IMR-90 (cell line): ENCODE measurements around the gene ACTA1. TPM values are rescaled to one million over a fixed set of nuclear protein-coding genes. Genes with fewer than 3 reads are reported as not detected.
A peak's percentile ranks its signal among the peaks of the same experiment; 100 is the strongest.

Source experiments
- ATAC-seq: fragments of 200-7000 bp; cut with Tn5 transposase; 2 replicates; pipeline ENCODE4 v1.9.1; 2020; ENCODE audit warnings: low read depth, mild to moderate bottlenecking, moderate library complexity
- BruUV-seq: library from RNA; stranded (reverse); fragments of 400-500 nt; replicated peaks from 2 replicates; lab custom pipeline; 2021; lab: Mats Ljungman, UMichigan
- CTCF ChIA-PET: fragments of 300-600 bp; formaldehyde crosslinking; extraction: SDS; loops from one replicate; lab custom pipeline; 2021; ENCODE audit warnings: antibody characterized with exemption; lab: Yijun Ruan, JAX
- POLR2A ChIA-PET: fragments of 300-600 bp; sonication (Branson Sonifier 250); formaldehyde crosslinking; loops from one replicate; lab custom pipeline; 2022; ENCODE audit warnings: antibody characterized with exemption; ENCODE audit not compliant: unreplicated experiment; lab: Charles Lee
- DNase-seq: peaks from one replicate; pipeline ENCODE4 v3.0.0; 2013
- H2AFZ ChIP-seq: replicated peaks from 2 replicates; pipeline ENCODE3; 2013; ENCODE audit warnings: low read length, mild to moderate bottlenecking; ENCODE audit not compliant: poor library complexity
- H2AK5ac ChIP-seq: 2 replicates; pipeline ENCODE4 v1.6.1; 2013; ENCODE audit warnings: low read depth, low read length, inconsistent platforms
- H2AK9ac ChIP-seq: replicated peaks from 2 replicates; pipeline ENCODE3; 2013; ENCODE audit warnings: mild to moderate bottlenecking, low read depth, low read length, moderate library complexity; ENCODE audit not compliant: poor library complexity
- H2BK120ac ChIP-seq: 2 replicates; pipeline ENCODE4 v1.6.1; 2013; ENCODE audit warnings: low read depth, low read length, inconsistent platforms
- H2BK15ac ChIP-seq: 3 replicates; pipeline ENCODE4 v1.6.1; 2013; ENCODE audit warnings: low read depth, low read length, inconsistent platforms
- H2BK20ac ChIP-seq: 2 replicates; pipeline ENCODE4 v1.6.1; 2013; ENCODE audit warnings: low read depth, mild to moderate bottlenecking, inconsistent platforms, low read length, moderate library complexity
- H2BK5ac ChIP-seq: 2 replicates; pipeline ENCODE4 v1.6.1; 2013; ENCODE audit warnings: mild to moderate bottlenecking, low read depth, low read length, inconsistent platforms; ENCODE audit not compliant: poor library complexity, severe bottlenecking
- H3K14ac ChIP-seq: replicated peaks from 2 replicates; pipeline ENCODE4 v1.6.1; 2013; ENCODE audit warnings: low read depth, low read length, inconsistent platforms
- H3K18ac ChIP-seq: 2 replicates; pipeline ENCODE4 v1.6.1; 2013; ENCODE audit warnings: low read depth, low read length, control low read depth
- H3K23ac ChIP-seq: 2 replicates; pipeline ENCODE4 v1.6.1; 2013; ENCODE audit warnings: low read depth, low read length, inconsistent platforms
- H3K27ac ChIP-seq: 2 replicates; pipeline ENCODE4 v1.5.1; 2013; ENCODE audit warnings: mild to moderate bottlenecking, control low read depth, low read length; ENCODE audit not compliant: insufficient read depth
- H3K27me3 ChIP-seq: 2 replicates; pipeline ENCODE4 v1.6.1; 2013; ENCODE audit warnings: low read length; ENCODE audit not compliant: control insufficient read depth, insufficient read depth
- H3K36me3 ChIP-seq: 2 replicates; pipeline ENCODE4 v1.6.1; 2013; ENCODE audit warnings: low read length, mixed read lengths; ENCODE audit not compliant: control insufficient read depth, insufficient read depth
- H3K4ac ChIP-seq: 2 replicates; pipeline ENCODE4 v1.6.1; 2013; ENCODE audit warnings: low read depth, low read length, inconsistent platforms
- H3K4me1 ChIP-seq: 2 replicates; pipeline ENCODE4 v1.6.1; 2013; ENCODE audit warnings: low read length, mixed read lengths; ENCODE audit not compliant: control insufficient read depth, insufficient read depth
- H3K4me2 ChIP-seq: 2 replicates; pipeline ENCODE4 v1.6.1; 2013; ENCODE audit warnings: low read depth, mild to moderate bottlenecking, control low read depth, low read length, moderate library complexity
- H3K4me3 ChIP-seq: 2 replicates; pipeline ENCODE4 v1.5.1; 2013; ENCODE audit warnings: low read depth, mild to moderate bottlenecking, control low read depth, low read length, moderate library complexity; ENCODE audit not compliant: insufficient read depth
- H3K56ac ChIP-seq: 2 replicates; pipeline ENCODE4 v1.6.1; 2013; ENCODE audit warnings: low read length, inconsistent platforms; ENCODE audit not compliant: insufficient read depth; ENCODE audit errors: extremely low read depth
- H3K79me1 ChIP-seq, 2 experiments: 2 replicates each; pipeline ENCODE4 v1.6.1; 2013; ENCODE audit warnings: low read length in 2 of 2, inconsistent platforms in 1 of 2, low read depth in 1 of 2
- H3K9ac ChIP-seq: 2 replicates; pipeline ENCODE4 v1.6.1; 2013; ENCODE audit warnings: low read depth, low read length, control low read depth
- H3K9me1 ChIP-seq: 2 replicates; pipeline ENCODE4 v1.6.1; 2013; ENCODE audit warnings: low read length, inconsistent platforms; ENCODE audit not compliant: insufficient read depth
- H3K9me3 ChIP-seq: 2 replicates; pipeline ENCODE4 v1.6.1; 2013; ENCODE audit warnings: low read length; ENCODE audit not compliant: control insufficient read depth, insufficient read depth
- H4K20me1 ChIP-seq: 2 replicates; pipeline ENCODE4 v1.6.1; 2013; ENCODE audit warnings: low read length, inconsistent platforms; ENCODE audit not compliant: insufficient read depth
- H4K5ac ChIP-seq: 2 replicates; pipeline ENCODE4 v1.6.1; 2013; ENCODE audit warnings: mild to moderate bottlenecking, low read depth, low read length, control low read depth
- H4K8ac ChIP-seq, 2 experiments: 2 replicates each; pipeline ENCODE4 v1.6.1; 2013; ENCODE audit warnings: low read depth in 2 of 2, low read length in 2 of 2, control low read depth in 1 of 2, inconsistent platforms in 1 of 2
- H4K91ac ChIP-seq: 2 replicates; pipeline ENCODE4 v1.6.1; 2013; ENCODE audit warnings: low read depth, low read length, inconsistent platforms; ENCODE audit not compliant: insufficient read depth
- CEBPB ChIP-seq: IDR thresholded peaks from 2 replicates; pipeline ENCODE4 v1.6.1; 2012; ENCODE audit warnings: low read depth, low read length, improper control_type of control experiment
- FOS ChIP-seq: fragments of 150-350 bp; IDR thresholded peaks from 2 replicates; pipeline ENCODE4 v1.6.1; 2016; ENCODE audit warnings: low read depth, low read length
- POLR2A ChIP-seq: IDR thresholded peaks from 2 replicates; pipeline ENCODE4 v1.6.1; 2012; ENCODE audit warnings: mild to moderate bottlenecking, low read depth, low read length
- WGBS, 2 experiments: methylation state at CpG; one replicate each; pipeline versions ENCODE4 v1.1.5 to v1.1.7; 2013; ENCODE audit warnings: missing lambda C conversion rate in 2 of 2; ENCODE audit not compliant: insufficient read length in 1 of 2; ENCODE audit errors: extremely low coverage in 2 of 2; 5-methylcytosine and 5-hydroxymethylcytosine counted together
- dilution Hi-C: fragments of 300-500 bp; cut with HindIII; formaldehyde crosslinking; loops from one replicate; pipeline ENCODE4 v1.14.3; 2018; ENCODE audit warnings: low sequenced_read_pairs; ENCODE audit not compliant: unreplicated experiment
- in situ Hi-C: fragments of 300-500 bp; cut with MboI; formaldehyde crosslinking; loops from 3 replicates; pipeline ENCODE4 v1.14.3; 2019; ENCODE audit warnings: low sequenced_read_pairs, inconsistent platforms, mixed read lengths
- intact Hi-C: fragments of 100-400 bp; cut with micrococcal nuclease; formaldehyde crosslinking; loops from 2 replicates; pipeline ENCODE4 v1.10.0; 2022
- polyA plus RNA-seq, 3 experiments: library from polyadenylated mRNA; depleted of rRNA; stranded (reverse); fragments of >200 nt; gene quantifications; 2 replicates each; pipeline ENCODE4 v1.2.3, GENCODE V29; 2012; ENCODE audit warnings: low replicate concordance in 1 of 3
- total RNA-seq: library from RNA; depleted of rRNA; stranded (reverse); fragments of >200 nt; gene quantifications from 2 replicates; pipeline ENCODE4 v1.2.3, GENCODE V29; 2012

Gene ACTA1
- total and polyA plus RNA-seq, 2 of the 4 experiments (the other 2 are of a cell fraction): not detected

GRCh38 chr1:229388897-229389580 lies 44.9 kb downstream of the ACTA1 start:
- dilution Hi-C loops (no loop called here), in situ Hi-C loops (no loop called here), intact Hi-C loops (no loop called here)
- Histone ChIP-seq H3K4ac (peak overlapping the region; percentile 69), H3K27ac (peak overlapping the region; percentile 34), H3K4me1 (peaks cover 12% of the 10 kb centered on the region), H2BK5ac (peak overlapping the region; percentile 79), H2BK15ac (0 out of 3 replicates have a peak overlapping the region, but pooled peaks have one; percentile 54), H2BK120ac (peak overlapping the region; percentile 79), H3K36me3 (no peaks in the 10 kb centered on the region), H2AK9ac (no peak overlapping the region), H3K56ac (peak overlapping the region; percentile 45), H4K91ac (peak overlapping the region; percentile 20; the same call in 1 of the 2 replicates), H4K5ac (peak overlapping the region; percentile 56; the same call in 1 of the 2 replicates), H3K9me1 (peaks cover 9% of the 10 kb centered on the region; the same call in 1 of the 2 replicates), H3K23ac (no peak overlapping the region), H3K18ac (peak overlapping the region; percentile 74; the same call in 1 of the 2 replicates), H3K9ac (no peak overlapping the region), H4K20me1 (no peaks in the 10 kb centered on the region), H2BK20ac (peak overlapping the region; percentile 54), H3K9me3 (0 out of 2 replicates have a peak, but pooled peaks cover 3% of the 10 kb centered on the region), H3K27me3 (0 out of 2 replicates have a peak, but pooled peaks cover 1% of the 10 kb centered on the region), H4K8ac (no peak overlapping the region), H3K14ac (no peak overlapping the region), H3K79me1 (no peaks in the 10 kb centered on the region), H3K4me3 (no peak overlapping the region), H3K4me2 (peak overlapping the region; percentile 90; the same call in 1 of the 2 replicates), H2AFZ (no peak overlapping the region), H2AK5ac (peak overlapping the region; percentile 56; the same call in 1 of the 2 replicates)
- ATAC-seq (peak; percentile 92), DNase-seq (peak; percentile 81)
- POLR2A ChIA-PET: no interaction called here
- peak; percentile 63; the same call in 1 of the 2 replicates for TF ChIP-seq CEBPB
- TF ChIP-seq FOS: peak; percentile 45; the same call in 1 of the 2 replicates
- no peak for TF ChIP-seq POLR2A
- WGBS, 2 experiments: 80% methylated on average over 1 of the region's 7 CpGs; no CpG with 5 or more reads in 1 of the 2 experiments
- BruUV-seq: no TSS peak
- CTCF ChIA-PET: no interaction called here
